HG03354 (cell line): ENCODE measurements around the gene CRIP1.

Experiments used
- ATAC-seq: cut with Tn5 transposase; IDR thresholded peaks from one replicate; pipeline ENCODE4 v1.9.1; 2021; ENCODE audit warnings: mild to moderate bottlenecking; ENCODE audit not compliant: unreplicated experiment, poor library complexity, severe bottlenecking

CRIP1 gene

DNA sequence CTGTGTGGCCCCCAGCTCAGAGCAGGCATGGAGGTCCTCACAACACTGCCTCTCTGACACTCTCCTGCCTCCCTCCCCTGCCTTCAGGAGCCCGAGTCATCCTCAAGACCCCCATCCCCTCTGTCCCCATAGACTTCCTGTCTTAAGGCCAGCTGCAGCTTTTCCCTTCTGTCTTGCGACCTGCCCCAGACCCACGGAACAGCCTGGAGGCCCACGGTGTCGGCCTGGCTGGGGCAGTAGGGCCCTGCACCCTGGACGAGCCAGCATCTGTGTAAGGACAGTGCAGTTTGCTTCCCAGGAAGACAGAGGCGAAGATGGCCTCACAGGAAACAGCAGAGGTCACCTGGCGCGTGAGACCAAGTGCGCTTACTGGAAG is 14.0 kb downstream of the CRIP1 start:
- no peak for ATAC-seq

DNA sequence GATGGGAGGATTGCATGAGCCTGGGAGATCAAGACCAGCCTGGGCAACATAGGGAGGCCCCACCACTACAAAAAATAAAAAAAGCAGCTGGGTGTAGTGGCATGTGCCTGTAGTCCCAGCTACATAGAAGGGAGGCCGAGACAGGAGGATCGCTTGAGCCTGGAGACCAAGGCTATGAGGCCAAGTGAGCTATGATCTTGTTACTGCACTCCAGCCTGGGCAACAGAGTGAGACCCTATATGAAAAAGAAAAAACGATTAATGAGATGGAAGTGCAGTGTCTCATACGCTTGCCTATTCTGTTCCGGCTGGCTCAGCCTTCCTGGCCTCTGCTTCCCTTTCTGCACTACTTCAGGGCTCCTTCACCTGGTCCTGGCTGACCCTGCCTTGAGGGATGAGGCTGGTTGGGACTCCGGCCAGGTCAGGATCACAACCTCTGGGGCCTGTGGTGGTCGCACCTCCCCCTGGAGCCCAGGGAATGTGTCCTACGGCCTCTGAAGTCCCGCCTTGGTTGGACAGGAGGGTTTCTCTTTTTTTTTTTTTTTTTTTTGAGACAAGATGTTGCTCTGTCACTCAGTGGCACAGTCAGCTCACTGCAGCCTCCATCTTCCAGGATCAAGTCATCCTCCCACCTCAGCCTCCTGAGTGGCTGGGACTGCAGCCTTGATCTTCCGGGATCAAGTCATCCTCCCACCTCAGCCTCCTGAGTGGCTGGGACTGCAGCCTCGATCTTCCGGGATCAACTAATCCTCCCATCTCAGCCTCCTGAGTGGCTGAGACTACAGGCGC is 15.0 kb downstream of the CRIP1 start:
- ATAC-seq: no peak

DNA sequence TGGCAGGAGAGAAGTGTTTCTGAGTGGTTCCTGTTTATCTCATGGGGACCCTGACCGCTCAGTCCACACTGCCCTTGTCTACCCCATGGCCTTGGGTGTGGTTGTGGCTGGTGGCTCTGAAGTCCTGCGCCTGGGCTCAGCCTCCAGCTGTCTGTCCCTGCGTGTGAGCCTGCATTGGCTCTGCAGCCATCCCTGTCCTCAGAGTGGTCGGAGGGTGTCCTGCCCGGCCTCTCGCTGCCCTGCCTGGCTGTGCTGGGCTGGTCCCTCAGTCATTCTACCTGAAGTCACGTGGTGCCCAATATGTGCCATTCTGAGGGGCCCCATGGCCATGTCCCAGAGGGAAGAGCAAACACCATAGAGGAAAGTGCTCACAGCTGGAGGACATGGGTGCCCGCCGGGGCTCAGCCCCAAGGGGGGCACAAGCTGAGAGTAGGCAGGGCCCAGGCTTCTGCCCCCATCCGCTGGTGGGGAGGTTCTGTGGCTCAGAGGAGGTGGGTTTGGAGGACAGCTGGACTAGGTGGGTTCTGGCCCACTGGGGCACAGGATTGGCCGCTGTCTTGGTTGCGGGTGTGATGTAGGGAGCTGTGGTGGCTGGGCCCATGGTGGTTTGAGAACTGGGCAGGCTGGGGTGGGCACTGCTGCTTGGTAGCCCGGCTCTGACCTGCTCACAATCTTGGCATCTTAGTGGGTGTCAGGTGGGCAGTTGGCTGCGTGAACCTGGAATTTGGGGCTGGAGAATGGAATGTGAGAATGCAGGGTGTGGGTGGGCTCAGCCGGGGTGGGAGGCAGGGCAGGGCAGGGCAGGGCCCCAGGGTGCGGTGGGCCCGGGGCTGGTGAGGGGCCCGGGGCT is 16.0 kb downstream of the CRIP1 start:
- no peak for ATAC-seq

DNA sequence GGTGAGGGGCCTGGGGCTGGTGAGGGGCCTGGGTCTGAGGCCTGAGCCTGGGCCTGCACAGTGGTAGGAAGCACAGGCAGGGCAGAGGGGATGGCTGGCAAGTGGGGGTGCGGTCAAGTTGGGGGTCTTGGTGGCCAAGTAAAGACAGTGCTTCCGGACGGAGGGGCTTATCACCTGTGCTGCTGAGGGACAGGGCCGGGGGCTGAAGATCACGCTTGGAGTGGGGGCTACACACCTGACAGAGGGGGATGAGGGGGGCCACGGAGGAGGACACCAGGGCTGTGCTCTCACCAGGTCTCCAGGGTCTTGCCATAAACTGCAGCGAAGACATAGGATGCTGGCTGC is 16.6 kb downstream of the CRIP1 start:
- no peak for ATAC-seq

DNA sequence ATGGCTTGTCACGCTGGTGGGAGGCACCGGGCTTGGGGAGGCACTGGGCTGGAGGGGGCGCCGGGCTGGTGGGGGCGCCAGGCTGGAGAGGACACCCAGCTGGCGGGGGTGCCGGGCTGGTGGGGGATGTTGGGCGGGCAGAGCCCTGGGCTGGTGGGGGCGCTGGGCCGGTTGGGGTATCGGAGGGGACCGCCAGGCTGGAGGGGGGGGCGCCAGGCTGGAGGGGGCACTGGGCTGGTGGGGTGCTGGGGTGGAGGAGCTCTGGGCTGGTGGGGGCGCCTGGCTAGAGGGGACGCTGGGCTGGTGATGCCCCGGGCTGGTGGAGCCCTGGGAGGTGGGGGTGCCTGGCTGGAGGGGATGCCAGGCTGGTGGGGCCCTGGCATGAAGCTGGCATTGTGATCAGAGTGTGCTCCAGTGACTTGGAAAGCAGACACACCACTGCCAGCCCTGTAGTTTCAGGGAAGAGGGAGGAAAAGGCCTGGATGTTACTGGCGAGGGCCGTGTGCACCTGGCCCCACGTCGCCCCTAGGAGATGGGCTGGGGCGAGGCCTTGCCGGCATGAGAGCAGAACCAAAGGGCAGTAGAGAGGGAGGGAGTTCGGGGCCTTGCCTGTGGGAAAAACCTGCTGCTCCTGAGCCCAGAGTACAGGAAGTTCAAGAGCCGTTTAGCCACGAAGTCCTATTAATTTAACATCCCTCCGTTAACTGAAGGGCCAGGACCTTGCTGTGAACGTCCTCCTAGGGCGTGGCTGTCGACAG is 17.4 kb downstream of the CRIP1 start:
- ATAC-seq: no peak

DNA sequence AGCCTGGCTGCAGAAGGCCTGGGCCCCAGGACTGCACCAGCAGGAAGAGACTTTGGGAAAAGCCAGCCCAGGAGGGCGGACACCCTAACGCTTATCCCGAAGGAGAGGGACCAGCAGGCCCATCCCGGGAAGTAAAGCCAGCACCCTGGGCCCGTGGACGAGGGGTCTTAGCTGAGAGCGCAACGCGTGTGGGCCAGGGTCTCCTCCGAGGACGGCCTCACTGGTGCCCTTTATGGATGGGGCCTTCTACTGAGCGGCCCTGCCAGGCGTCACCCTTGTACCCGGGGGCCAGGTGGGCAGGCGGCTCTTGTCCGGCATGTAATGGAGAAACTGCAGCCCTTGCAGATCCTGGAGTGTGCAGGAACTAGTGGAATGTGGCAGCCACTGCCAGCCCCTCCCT is 18.4 kb downstream of the CRIP1 start:
- ATAC-seq: no peak

DNA sequence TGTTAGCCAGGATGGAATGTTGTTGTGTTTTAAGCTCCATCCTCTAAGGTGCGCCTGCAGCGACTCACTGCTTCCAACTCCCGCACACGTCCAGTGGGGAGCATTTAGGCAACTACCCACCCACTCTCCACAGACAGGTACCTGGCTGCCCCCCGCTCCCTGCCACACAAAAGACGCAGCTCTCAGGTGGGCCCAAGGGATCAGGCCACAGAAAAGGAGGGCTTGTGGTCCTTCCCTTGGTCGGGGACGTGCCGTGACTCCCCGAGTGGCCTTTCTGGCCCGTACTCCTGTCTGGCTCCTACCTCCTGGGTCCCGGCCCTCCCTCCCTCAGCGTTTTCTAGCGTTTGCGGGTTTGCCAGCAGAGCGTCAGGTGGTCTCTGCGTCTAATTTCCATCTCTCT is 20.6 kb downstream of the CRIP1 start:
- ATAC-seq: no peak

DNA sequence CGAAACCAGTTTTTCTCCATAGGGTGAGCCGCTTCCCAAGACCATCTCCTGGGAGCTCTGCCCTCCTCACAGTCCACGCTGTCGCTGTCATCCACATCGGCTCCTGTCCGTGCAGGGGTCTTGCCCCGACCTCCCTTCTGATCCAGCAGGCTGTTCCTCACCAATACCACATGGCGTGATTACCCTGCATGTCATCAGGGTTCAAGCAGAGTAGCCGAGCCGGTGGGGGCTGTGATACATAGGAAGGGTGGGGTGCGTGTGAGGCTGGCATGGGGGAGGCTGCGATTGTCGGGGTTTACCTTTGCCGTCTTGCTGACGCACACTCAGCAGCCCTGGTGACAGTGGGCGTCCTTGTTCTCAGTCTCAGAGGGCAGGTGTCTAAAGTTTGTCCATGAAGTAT is 21.4 kb downstream of the CRIP1 start:
- no peak for ATAC-seq

DNA sequence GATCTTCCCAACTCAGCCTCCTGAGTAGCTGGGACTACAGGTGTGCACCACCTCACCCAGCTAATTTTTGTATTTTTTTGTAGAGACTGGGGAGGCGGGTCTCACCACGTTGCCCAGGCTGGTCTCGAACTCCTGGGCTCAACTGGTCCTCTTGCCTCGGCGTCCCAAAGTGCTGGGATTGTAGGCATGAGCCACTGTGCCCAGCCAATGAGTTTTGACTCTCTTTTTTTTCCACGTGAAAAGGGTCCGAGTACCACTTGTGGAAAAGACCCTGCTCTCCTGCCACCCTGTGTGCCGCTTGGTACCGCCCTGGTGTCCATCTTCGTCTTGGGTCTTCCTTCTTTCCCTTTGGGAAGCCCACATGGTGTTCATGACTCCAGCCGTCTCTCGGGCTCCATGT is 21.9 kb downstream of the CRIP1 start:
- no peak for ATAC-seq

DNA sequence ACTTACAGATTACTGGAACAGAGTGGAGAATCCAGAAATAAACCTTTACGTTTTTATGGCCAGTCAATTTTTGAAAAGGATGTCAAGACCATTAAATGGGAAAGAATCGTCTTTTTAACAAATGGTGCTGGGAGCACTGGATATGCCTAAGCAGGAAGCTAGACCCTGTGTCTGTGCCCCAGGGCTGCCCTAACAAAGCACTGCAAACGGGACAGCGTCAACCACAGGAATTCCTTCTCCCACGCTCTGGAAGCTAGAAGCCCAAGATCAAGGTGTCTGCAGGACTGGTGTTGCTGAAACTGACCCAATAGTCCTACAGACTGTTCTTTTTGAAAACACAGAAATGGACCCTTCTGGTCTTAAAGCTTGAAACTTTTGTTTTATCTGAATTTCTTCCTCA is 30.4 kb downstream of the CRIP1 start:
- ATAC-seq: no peak

DNA sequence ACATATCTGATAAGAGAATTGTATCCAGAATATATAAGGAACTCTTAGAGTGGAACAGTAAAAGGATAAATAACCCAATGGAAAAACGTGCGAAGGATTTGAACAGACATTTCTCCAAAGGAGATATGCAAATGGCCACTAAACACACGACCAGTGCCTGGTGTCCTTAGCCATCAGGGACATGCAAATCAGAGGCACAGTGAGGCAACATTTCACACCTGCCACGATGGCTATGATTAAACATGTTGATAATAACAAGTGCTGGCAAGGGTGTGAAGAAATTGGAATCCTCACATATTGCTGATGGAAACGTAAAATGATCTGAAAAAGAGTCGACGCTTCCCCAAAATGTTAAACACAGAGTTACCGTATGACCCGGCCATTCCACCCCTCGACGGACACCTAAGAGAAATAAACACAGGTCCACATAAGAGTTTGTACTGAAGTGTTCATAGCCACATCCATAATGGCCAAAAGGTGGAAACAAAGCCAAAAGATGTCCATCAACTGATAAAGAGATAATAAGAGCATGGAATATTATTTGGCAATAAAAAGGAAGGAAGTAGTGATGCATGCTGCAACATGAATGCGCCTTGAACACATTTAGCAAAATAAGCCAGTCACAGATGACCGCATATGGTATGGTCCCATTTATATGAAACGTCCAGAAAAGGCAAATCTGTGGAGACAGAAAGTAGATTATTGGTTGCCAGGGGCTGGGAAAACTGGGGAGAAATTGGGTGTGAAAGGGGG is 33.4 kb downstream of the CRIP1 start:
- no peak for ATAC-seq

DNA sequence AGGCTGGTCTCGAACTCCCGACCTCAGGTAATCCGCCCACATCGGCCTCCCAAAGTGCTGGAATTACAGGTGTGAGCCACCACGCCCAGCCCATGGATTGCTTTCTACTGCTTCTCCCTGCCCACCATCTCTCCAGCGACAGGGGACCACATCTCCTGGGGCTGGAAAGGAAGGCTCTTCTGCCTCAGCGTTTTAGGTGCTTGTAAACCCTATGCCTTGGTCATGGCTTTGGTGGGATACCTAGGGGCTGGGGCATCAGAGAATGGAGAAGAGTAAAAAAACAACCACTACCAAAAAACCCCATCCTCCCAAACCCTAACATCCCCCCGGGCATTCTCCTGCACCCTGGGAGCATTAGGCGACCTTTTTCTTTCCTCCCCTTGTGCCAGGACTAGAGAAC is 38.6 kb downstream of the CRIP1 start:
- no peak for ATAC-seq

DNA sequence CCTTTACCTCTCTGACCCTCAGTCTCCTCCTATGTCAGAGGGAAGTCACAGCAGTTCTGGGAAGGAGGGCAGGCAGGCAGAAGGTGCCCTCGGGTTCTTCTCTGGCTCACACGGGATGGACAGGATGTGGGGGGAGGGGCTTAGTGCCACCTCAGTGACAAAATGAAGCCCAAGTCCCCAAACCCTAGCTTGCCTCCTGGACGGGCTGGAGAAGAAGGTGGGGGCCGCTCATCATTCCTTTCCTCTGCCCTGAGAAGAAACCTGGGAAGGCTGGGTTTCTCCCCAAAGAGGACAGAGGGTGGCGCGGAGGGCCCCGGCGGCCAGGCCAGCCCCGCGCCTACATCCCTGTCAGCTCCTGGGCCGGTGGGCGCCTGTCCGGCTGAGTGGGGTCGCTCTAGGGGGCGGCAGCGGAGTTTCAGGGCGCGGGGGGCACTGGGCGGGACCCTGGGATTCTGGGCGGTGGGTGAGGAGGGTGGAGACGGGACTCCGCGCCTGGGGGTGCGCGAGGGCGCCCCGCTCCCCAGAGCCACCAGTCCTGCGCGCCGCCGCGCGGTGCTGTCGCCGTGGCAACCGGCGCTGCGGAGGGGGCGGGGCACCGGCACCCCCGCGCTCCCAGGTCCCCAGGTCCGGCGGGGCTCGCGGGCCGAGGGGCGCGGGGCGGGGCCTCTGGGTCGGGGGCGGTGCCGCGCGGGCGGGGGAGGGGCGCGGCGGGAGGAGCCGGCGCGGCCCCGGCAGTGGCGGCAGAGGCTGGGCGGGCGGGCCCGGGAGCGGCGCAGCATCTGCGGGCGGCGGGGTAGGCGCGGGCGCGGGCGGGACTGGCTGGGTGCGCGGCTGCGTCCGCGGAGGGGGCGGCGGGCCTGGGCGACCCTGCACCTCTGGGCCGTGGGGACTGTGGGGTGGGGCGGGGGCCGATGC is 39.4 kb downstream of the CRIP1 start, which contains the start of gene TMEM121:
TMEM121 (plus strand) TSS at position 723 of the 915 bp plus-strand sequence. CDS start 2,252 bp downstream, outside the sequence.
- no peak for ATAC-seq

DNA sequence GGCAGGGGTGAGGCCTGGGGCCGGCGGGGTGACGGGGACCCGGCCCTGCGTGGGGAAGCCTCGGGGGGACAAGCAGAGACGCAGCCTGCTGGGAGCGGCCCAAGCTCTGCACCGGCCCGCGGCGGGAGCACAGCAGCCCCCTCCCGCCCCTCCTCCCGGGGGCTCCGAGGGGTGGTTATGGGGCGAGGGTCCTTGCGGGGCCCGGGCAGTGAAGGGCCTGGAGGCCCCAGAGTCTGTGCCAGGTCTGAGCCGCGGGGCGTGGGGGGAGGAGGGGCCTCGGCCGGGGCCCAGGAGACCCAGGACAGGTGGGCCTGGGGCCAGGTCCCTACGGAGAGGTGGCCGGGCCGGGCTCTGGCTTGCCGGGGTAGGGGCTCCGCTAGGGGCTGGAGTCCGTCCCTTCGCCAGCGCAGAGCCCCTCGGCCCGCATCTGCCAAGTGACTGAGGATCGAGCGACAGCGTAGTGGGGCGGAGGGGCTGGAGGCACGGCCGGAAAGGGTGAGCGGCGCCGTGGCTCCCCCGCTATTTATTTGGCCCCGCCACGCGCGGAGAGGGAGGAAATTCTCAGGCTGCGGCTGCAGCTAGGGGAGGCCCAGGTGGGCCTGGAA is 40.2 kb downstream of the CRIP1 start:
- no peak for ATAC-seq

DNA sequence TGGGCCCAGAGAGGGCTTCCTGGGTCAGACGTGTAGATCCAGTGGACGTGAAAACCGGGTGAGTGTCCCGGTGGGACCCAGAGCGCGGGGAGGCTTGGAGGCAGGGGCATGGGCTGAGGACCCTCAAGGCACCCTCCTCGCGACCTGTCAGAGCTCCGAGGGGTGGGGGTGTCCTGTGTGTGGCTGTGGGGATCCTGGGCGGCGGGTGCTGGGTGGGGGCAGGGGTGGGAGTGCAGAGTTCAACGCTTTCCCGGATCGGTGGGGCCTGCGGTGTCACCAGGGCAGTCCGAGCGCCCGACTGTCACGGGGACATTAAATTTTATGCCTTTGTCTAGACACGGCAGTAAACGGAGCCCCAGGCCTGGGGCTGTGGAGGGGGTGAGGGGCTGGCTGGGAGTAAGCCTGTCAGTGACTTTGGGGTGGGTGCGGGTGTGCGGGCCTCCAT is 40.7 kb downstream of the CRIP1 start:
- no peak for ATAC-seq

DNA sequence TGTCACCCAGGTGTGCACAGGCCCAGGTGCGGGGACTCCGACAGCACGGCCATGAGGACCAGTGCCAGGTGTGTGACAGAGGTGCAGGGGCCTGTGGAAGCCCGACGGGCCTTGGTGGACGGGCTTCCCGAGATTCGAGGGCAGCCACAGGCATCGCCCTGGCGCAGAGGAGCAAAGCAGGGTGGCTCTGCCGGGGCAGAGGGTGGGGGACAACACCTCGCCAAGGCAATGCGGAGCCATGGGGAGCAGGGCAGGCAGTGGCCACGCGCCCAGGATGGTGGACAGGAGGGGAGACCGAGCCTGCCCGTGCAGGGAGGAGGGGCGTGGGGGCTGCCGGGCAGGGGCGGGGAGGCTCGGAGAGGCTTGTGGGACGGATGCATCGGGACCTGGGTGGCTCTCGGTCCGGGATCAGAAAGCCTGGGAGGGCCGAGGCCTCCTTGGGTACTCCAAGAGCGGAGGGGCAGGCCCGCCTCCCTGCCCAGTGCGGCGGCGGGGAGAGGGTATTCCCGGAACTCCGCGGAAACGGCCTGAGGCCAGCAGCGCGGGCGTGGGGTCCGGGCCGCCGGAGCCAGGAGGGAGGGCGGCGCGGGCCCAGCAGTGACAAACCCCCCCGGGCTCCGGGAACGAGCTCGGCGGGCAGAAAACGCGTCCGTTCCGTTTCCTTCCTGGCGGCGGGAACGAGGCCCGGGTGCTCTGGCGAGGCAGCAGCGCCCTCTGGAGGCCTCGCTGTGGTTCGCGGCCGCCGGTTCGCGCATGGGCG is 41.3 kb downstream of the CRIP1 start:
- ATAC-seq: peak; percentile 52

DNA sequence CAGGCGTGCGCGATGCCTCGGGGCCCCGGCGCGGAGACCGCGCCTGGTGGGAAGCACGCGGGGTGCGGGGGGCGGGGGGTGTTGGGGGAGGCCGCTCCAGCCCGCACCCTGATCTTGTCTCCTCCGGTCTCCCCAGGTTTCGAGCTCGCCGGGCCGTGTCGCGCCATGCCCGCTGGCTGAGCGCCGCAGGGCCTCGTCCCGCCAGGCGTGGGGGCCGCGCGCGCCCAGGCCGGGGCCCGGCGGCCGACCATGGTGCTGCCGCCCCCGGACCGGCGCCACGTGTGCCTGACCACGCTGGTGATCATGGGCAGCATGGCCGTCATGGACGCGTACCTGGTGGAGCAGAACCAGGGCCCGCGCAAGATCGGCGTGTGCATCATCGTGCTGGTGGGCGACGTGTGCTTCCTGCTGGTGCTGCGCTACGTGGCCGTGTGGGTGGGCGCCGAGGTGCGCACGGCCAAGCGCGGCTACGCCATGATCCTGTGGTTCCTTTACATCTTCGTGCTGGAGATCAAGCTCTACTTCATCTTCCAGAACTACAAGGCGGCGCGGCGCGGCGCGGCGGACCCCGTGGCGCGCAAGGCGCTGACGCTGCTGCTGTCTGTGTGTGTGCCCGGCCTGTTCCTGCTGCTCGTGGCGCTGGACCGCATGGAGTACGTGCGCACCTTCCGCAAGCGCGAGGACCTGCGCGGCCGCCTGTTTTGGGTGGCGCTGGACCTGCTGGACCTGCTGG is 42.1 kb downstream of the CRIP1 start:
- ATAC-seq: peak; percentile 11
